LoVo (cell line): ENCODE data around the gene NMD3.
A peak's percentile ranks its signal among the peaks of the same experiment; 100 is the strongest.

Source experiments
- DNase-seq: peaks from one replicate; pipeline ENCODE4 v3.0.0-alpha.2; 2016; ENCODE audit warnings: low spot score

Gene NMD3

GRCh38 chr3:161284989-161285388 lies 63.9 kb downstream of the NMD3 start:
- no peak for DNase-seq

- no peak for DNase-seq
These were observed 68.1 kb downstream of the NMD3 start for GRCh38 chr3:161289174-161289573.

- peak; percentile 69 for DNase-seq
These were observed 70.2 kb downstream of the NMD3 start for GRCh38 chr3:161291191-161291901.

GRCh38 chr3:161293381-161293780 lies 72.3 kb downstream of the NMD3 start:
- DNase-seq, result no peak

GRCh38 chr3:161295325-161295724 lies 74.2 kb downstream of the NMD3 start:
- DNase-seq, result peak; percentile 28

- no peak for DNase-seq
These were observed 75.7 kb downstream of the NMD3 start for GRCh38 chr3:161296814-161297213.
